ENCODE data around the gene ACP4. TPM values are rescaled to one million over a fixed set of nuclear protein-coding genes. Genes with fewer than 3 reads are reported as not detected.
"Not testable (repeated sequence)": the region's sequence is repeated elsewhere in the genome, so short reads cannot be mapped to it uniquely, and the experiment has no call there.

Gene ACP4
- total RNA-seq, 1 experiment from 2014 or later, result not detected

DNA sequence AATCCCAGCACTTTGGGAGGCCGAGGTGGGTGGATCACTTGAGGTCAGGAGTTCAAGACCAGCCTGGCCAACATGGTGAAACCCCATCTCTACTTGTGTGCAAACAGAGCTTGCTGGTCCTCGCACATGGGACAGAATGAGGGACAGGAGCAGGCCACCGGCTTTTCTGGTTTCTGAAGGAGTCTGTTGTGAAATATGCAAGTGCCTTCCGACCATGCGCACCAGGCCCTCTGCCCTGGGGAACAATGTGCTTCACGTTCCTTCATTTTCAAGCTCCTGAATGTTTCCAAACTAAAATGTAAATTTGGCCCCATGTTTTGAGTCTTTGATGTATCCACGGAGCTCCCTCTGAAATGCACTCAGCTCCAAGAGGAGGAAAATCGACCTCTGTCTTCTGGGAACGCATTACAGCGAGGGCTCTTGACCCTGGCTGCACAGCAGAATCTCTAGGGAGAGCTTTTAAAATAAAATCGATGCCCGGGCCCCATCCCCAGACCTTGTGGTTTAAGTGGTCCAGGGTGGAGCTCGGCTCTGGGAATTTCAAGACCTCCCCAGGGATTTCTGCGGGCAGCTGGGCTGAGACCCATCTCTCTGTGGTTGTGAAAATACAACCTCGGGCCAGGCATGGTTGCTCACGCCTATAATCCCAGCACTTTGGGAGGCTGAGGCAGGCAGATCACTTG lies 9.3 kb upstream of the ACP4 start:
- Histone ChIP-seq H3K9me3 (0 out of 2 replicates have a peak, but pooled peaks cover 4% of the 10 kb centered on the region), H3K4me1 (peaks cover 7% of the 10 kb centered on the region; the same call in 1 of the 2 replicates), H3K27me3 (replicated peaks; ENCODE audit: control insufficient read depth, insufficient read depth, low read length) (no peaks in the 10 kb centered on the region), H3K4me3 (ENCODE audit: low read depth, low read length) (no peak overlapping the region), H3K36me3 (ENCODE audit: control insufficient read depth, insufficient read depth, low read length) (no peaks in the 10 kb centered on the region)
- peaks cover 29% of the 10 kb centered on the region for H3K27me3 Mint-ChIP-seq (ENCODE audit: insufficient read depth, unreplicated experiment)
- H3K36me3 Mint-ChIP-seq (ENCODE audit: insufficient read depth, unreplicated experiment), result peaks cover 27% of the 10 kb centered on the region
- no TSS peak for BruUV-seq (replicated peaks)
- no peaks in the 10 kb centered on the region for H3K9me3 Mint-ChIP-seq (ENCODE audit: unreplicated experiment)
- H3K4me1 Mint-ChIP-seq (ENCODE audit: low read depth, unreplicated experiment), result no peaks in the 10 kb centered on the region
- intact Hi-C loops (cut with micrococcal nuclease; ENCODE audit: unreplicated experiment), result loop anchor here (5.0 kb wide), 1 partner anchor 59 kb away; the partner anchor contains the start of gene CLEC11A
- ChIA-PET POLR2A (no interaction called here), CTCF (interaction anchor here (1.8 to 2.3 kb wide), 2 partner anchors 75 to 77 kb away, joined by 11 to 13 read pairs; no protein-coding TSS in a partner anchor)
- DNase-seq, result no peak
- TF ChIP-seq, protein P1, sequence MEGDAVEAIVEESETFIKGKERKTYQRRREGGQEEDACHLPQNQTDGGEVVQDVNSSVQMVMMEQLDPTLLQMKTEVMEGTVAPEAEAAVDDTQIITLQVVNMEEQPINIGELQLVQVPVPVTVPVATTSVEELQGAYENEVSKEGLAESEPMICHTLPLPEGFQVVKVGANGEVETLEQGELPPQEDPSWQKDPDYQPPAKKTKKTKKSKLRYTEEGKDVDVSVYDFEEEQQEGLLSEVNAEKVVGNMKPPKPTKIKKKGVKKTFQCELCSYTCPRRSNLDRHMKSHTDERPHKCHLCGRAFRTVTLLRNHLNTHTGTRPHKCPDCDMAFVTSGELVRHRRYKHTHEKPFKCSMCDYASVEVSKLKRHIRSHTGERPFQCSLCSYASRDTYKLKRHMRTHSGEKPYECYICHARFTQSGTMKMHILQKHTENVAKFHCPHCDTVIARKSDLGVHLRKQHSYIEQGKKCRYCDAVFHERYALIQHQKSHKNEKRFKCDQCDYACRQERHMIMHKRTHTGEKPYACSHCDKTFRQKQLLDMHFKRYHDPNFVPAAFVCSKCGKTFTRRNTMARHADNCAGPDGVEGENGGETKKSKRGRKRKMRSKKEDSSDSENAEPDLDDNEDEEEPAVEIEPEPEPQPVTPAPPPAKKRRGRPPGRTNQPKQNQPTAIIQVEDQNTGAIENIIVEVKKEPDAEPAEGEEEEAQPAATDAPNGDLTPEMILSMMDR (IDR thresholded peaks at IDR 0.05; ENCODE audit: insufficient read depth in 1 of 2, low read depth in 1 of 2, low read length in 1 of 2, severe bottlenecking in 1 of 2, unreplicated experiment in 1 of 2), result no peak
- H3K27ac Mint-ChIP-seq (ENCODE audit: unreplicated experiment), result no peak overlapping the region
- no peak overlapping the region for H3K4me3 Mint-ChIP-seq (ENCODE audit: unreplicated experiment)

DNA sequence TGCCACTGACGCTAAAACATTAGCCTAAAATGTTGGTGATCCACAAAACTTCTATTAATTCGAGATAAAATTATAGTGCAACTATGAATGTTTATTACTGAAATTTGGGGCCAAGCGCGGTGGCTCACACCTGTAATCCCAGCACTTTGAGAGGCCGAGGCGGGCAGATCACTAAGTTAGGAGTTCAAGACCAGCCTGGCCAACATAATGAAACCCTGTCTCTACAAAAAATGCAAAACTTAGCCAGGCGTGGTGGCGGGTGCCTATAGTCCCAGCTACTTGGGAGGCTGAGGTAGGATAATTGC lies 6.4 kb upstream of the ACP4 start:
- CTCF ChIA-PET, result interaction anchor here (0.6 to 1.3 kb wide), 9 partner anchors 19 to 536 kb away, joined by 3 to 11 read pairs (median 4); no protein-coding TSS in a partner anchor
- H3K27me3 Mint-ChIP-seq (ENCODE audit: insufficient read depth, unreplicated experiment), result peaks cover 18% of the 10 kb centered on the region
- BruUV-seq (replicated peaks); POLR2A ChIA-PET; H3K4me1 Mint-ChIP-seq (ENCODE audit: low read depth, unreplicated experiment); H3K27me3 ChIP-seq (replicated peaks; ENCODE audit: control insufficient read depth, insufficient read depth, low read length); H3K9me3 ChIP-seq; H3K9me3 Mint-ChIP-seq (ENCODE audit: unreplicated experiment); DNase-seq; H3K4me3 Mint-ChIP-seq (ENCODE audit: unreplicated experiment); H3K36me3 ChIP-seq (ENCODE audit: control insufficient read depth, insufficient read depth, low read length); H3K4me1 ChIP-seq; H3K4me3 ChIP-seq (ENCODE audit: low read depth, low read length): not testable (repeated sequence)
- H3K27ac Mint-ChIP-seq (ENCODE audit: unreplicated experiment), result peak overlapping the region; percentile 34
- peaks cover 33% of the 10 kb centered on the region for H3K36me3 Mint-ChIP-seq (ENCODE audit: insufficient read depth, unreplicated experiment)
- intact Hi-C loops (cut with micrococcal nuclease; ENCODE audit: unreplicated experiment), result loop anchor here (1.0 to 5.0 kb wide), 5 partner anchors 61 to 427 kb away; partner anchors contain the start of gene CLEC11A

DNA sequence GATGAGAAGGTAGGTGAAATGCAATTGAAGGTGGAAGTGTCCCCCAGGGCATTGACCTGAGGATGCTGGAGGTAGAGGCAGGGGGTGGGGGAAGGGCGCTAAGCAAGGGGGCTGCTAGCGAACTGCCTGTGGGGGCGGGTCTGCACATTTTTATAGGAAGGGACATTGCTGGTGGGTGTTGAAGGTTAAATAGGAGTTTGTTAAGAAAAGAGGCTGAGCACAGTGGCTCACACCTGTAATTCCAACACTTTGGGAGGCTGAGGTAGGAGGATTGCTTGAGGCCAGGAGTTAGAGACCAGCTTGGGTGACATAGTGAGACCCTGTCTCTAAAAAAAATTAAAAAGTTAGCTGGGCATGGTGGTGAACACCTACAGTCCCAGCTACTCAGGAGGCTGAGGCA lies 5.5 kb upstream of the ACP4 start:
- Histone ChIP-seq H3K4me3 (ENCODE audit: low read depth, low read length) (no peak overlapping the region), H3K9me3 (no peaks in the 10 kb centered on the region), H3K4me1 (no peaks in the 10 kb centered on the region), H3K36me3 (ENCODE audit: control insufficient read depth, insufficient read depth, low read length) (no peaks in the 10 kb centered on the region), H3K27me3 (replicated peaks; ENCODE audit: control insufficient read depth, insufficient read depth, low read length) (no peaks in the 10 kb centered on the region)
- H3K36me3 Mint-ChIP-seq (ENCODE audit: insufficient read depth, unreplicated experiment), result peaks cover 35% of the 10 kb centered on the region
- no peak overlapping the region for H3K27ac Mint-ChIP-seq (ENCODE audit: unreplicated experiment)
- no peak for DNase-seq
- BruUV-seq (replicated peaks), result no TSS peak
- H3K9me3 Mint-ChIP-seq (ENCODE audit: unreplicated experiment), result no peaks in the 10 kb centered on the region
- no peaks in the 10 kb centered on the region for H3K4me1 Mint-ChIP-seq (ENCODE audit: low read depth, unreplicated experiment)
- ChIA-PET CTCF (interaction anchor here (0.6 kb wide), 1 partner anchor 229 kb away, joined by 4 read pairs; no protein-coding TSS in a partner anchor), POLR2A (no interaction called here)
- TF ChIP-seq, protein P1 (IDR thresholded peaks at IDR 0.05; ENCODE audit: insufficient read depth in 1 of 2, low read depth in 1 of 2, low read length in 1 of 2, severe bottlenecking in 1 of 2, unreplicated experiment in 1 of 2), result no peak
- intact Hi-C loops (cut with micrococcal nuclease; ENCODE audit: unreplicated experiment), result loop anchor here (5.0 kb wide), 1 partner anchor 62 kb away; the partner anchor contains the start of gene CLEC11A
- peaks cover 9% of the 10 kb centered on the region for H3K27me3 Mint-ChIP-seq (ENCODE audit: insufficient read depth, unreplicated experiment)
- H3K4me3 Mint-ChIP-seq (ENCODE audit: unreplicated experiment), result no peak overlapping the region

All from Caco-2 (cell line).